K562 (cell line): ENCODE results near the gene MSH3. TPM values are rescaled to one million over a fixed set of nuclear protein-coding genes. Genes with fewer than 3 reads are reported as not detected.
A peak's percentile ranks its signal among the peaks of the same experiment; 100 is the strongest.

Experiments
- ATAC-seq: fragments of 200-7000 bp; cut with Tn5 transposase; 3 replicates; pipeline ENCODE4 v1.9.1; 2020; ENCODE audit warnings: moderate library complexity
- BruUV-seq: library from RNA; stranded (reverse); fragments of 400-500 nt; replicated peaks from 2 replicates; lab custom pipeline; 2021; lab: Mats Ljungman, UMichigan
- CTCF ChIA-PET: fragments of 300-600 bp; formaldehyde crosslinking; extraction: SDS; loops from one replicate; lab custom pipeline; 2021; ENCODE audit warnings: low intra/inter-chr PET ratio; lab: Yijun Ruan, JAX
- POLR2A ChIA-PET: fragments of 300-600, 350-650 bp; sonication (Branson Sonifier 250); formaldehyde crosslinking; extraction: SDS; loops from one replicate; lab custom pipeline; 2021; ENCODE audit warnings: antibody characterized with exemption, inconsistent platforms; lab: Yijun Ruan, JAX
- DNase-seq, 4 experiments: peaks; one replicate each; pipeline versions ENCODE4 v3.0.0 to v3.0.0-alpha.2; 2011 to 2018; ENCODE audit warnings: low spot score in 3 of 4, mixed read lengths in 3 of 4; ENCODE audit errors: extremely low read depth in 1 of 4
- FAIRE-seq: peaks from 2 replicates; lab custom pipeline; 2011; peaks lifted over from hg19 to GRCh38; lab: Jason Lieb, UNC
- H2AFZ ChIP-seq: 2 replicates; pipeline ENCODE4 v1.6.0; 2011; ENCODE audit warnings: low read depth, low read length, control low read depth, inconsistent platforms
- H3K27ac ChIP-seq: fragments of 200-600 bp; 3 replicates; pipeline ENCODE4 v1.8.0; 2011; ENCODE audit warnings: low read depth, mild to moderate bottlenecking, control low read depth, inconsistent platforms, low read length, moderate library complexity, mixed read lengths; ENCODE audit errors: extremely low read depth
- H3K27me3 ChIP-seq, 2 experiments: fragments of 300-600 bp in 1 of 2; 2 replicates in 1 of 2; 3 replicates in 1 of 2; pipeline versions ENCODE4 v1.6.0 to v1.8.0; 2011; ENCODE audit warnings: inconsistent platforms in 2 of 2, low read length in 2 of 2, mild to moderate bottlenecking in 1 of 2, mixed read lengths in 1 of 2, moderate library complexity in 1 of 2; ENCODE audit not compliant: control insufficient read depth in 2 of 2, insufficient read depth in 2 of 2
- H3K36me3 ChIP-seq: fragments of 300-600 bp; 3 replicates; pipeline ENCODE4 v1.8.0; 2011; ENCODE audit warnings: mild to moderate bottlenecking, low read length, inconsistent platforms; ENCODE audit not compliant: control insufficient read depth, insufficient read depth
- H3K4me1 ChIP-seq, 2 experiments: fragments of 200-600 bp in 1 of 2; replicated peaks in 1 of 2; 2 replicates in 1 of 2; 3 replicates in 1 of 2; pipeline versions ENCODE4 v1.5.1 to v1.8.0; 2011; ENCODE audit warnings: inconsistent platforms in 2 of 2, low read length in 2 of 2, mild to moderate bottlenecking in 1 of 2, mixed read lengths in 1 of 2, moderate library complexity in 1 of 2; ENCODE audit not compliant: control insufficient read depth in 2 of 2, insufficient read depth in 2 of 2
- H3K4me2 ChIP-seq: 2 replicates; pipeline ENCODE4 v1.6.1; 2011; ENCODE audit warnings: low read length, control low read depth, inconsistent platforms, mixed read lengths; ENCODE audit not compliant: insufficient read depth
- H3K4me3 ChIP-seq: fragments of 200-600 bp; sonication (generic), shearing (Covaris generic); 2 replicates; pipeline ENCODE4 v1.5.1; 2016; ENCODE audit warnings: control low read depth, inconsistent platforms
- H3K79me2 ChIP-seq: fragments of 200-600 bp; 3 replicates; pipeline ENCODE4 v1.8.0; 2011; ENCODE audit warnings: low read length, inconsistent platforms; ENCODE audit not compliant: control insufficient read depth, insufficient read depth
- H3K9ac ChIP-seq, 2 experiments: 2 replicates each; pipeline versions ENCODE4 v1.6.0 to v1.6.1; 2011; ENCODE audit warnings: low read depth in 2 of 2, low read length in 2 of 2, control low read depth in 1 of 2, inconsistent platforms in 1 of 2, mild to moderate bottlenecking in 1 of 2, mixed read lengths in 1 of 2; ENCODE audit not compliant: insufficient read depth in 1 of 2
- H3K9me1 ChIP-seq: one replicate; pipeline ENCODE4 v1.6.0; 2011; ENCODE audit warnings: inconsistent platforms, mild to moderate bottlenecking, low read length, moderate library complexity; ENCODE audit not compliant: control insufficient read depth, insufficient read depth
- H3K9me3 ChIP-seq: replicated peaks from 2 replicates; pipeline ENCODE4 v1.5.1; 2011; ENCODE audit warnings: low read depth, low read length, inconsistent platforms; ENCODE audit not compliant: control insufficient read depth, insufficient read depth
- H4K20me1 ChIP-seq: replicated peaks from 2 replicates; pipeline ENCODE4 v1.6.1; 2011; ENCODE audit warnings: low read length, inconsistent platforms, mixed read lengths; ENCODE audit not compliant: control insufficient read depth, insufficient read depth
- DPF2 ChIP-seq: fragments of 450-650 bp; IDR thresholded peaks from 2 replicates; pipeline ENCODE4 v1.6.1; 2016
- HCFC1 ChIP-seq: IDR thresholded peaks from 2 replicates; pipeline ENCODE4 v1.6.1; 2012; ENCODE audit warnings: low read depth, low read length, improper control_type of control experiment
- MED1 ChIP-seq: sonication (generic); formaldehyde crosslinking; IDR thresholded peaks from 2 replicates; pipeline ENCODE4 v1.8.1; 2023; ENCODE audit warnings: missing genetic modification reagents, borderline replicate concordance
- MEF2D ChIP-seq: conservative IDR thresholded peaks from 2 replicates; pipeline ENCODE4 v1.6.1; 2016; ENCODE audit warnings: low read depth, missing genetic modification characterization, missing compliant biosample characterization
- ZBTB8A ChIP-seq: fragments of 450-650 bp; IDR thresholded peaks from 2 replicates; pipeline ENCODE4 v1.6.1; 2018; ENCODE audit warnings: mild to moderate bottlenecking, moderate library complexity; ENCODE audit not compliant: partially characterized antibody
- WGBS: fragments of 100-300 bp; shearing (Covaris generic); methylation state at CpG from one replicate; pipeline ENCODE4 v1.1.6; 2016; ENCODE audit warnings: low coverage, mixed read lengths; ENCODE audit not compliant: insufficient coverage; ENCODE audit errors: missing lambda C conversion rate; 5-methylcytosine and 5-hydroxymethylcytosine counted together
- in situ Hi-C: fragments of 300-500 bp; cut with MboI; formaldehyde crosslinking; loops from 4 replicates; pipeline ENCODE4 v1.15.0; 2018; ENCODE audit warnings: inconsistent platforms, mixed read lengths
- intact Hi-C: fragments of 100-400 bp; cut with micrococcal nuclease; formaldehyde crosslinking; loops from 2 replicates; pipeline ENCODE4 v1.14.2; 2022
- polyA plus RNA-seq, 8 experiments: library from polyadenylated mRNA; depleted of rRNA in 4 of 8; stranded (reverse) in 5 of 8; unstranded in 3 of 8; fragments of >200 nt; fragmentation: Nextera tagmentation in 2 of 8; fragmentation: Illumina TruSeq in 1 of 8; extraction: Ambion mirVana in 2 of 8; extraction: Trizol in 1 of 8; gene quantifications; 2 replicates each; pipeline versions ENCODE4 v1.2.1 to v1.2.3, GENCODE V29; 2011 to 2014; ENCODE audit warnings: inconsistent platforms in 1 of 8, missing spikeins in 1 of 8
- total RNA-seq, 7 experiments: library from RNA; depleted of rRNA in 6 of 7; stranded (reverse); fragments of >200 nt in 6 of 7; fragmentation: Illumina TruSeq in 2 of 7; extraction: Trizol in 2 of 7; gene quantifications; 2 replicates each; pipeline versions ENCODE4 v1.2.1 to v1.2.3, GENCODE V29; 2011 to 2021; ENCODE audit warnings: low replicate concordance in 1 of 7
- TF ChIP-seq, protein P1 (sequence below), 2 experiments: fragments of 250-450 bp in 1 of 2; fragments of 450-650 bp in 1 of 2; sonication (Bioruptor Pico) in 1 of 2; IDR thresholded peaks; 2 replicates each; pipeline versions ENCODE4 v1.6.1 to v1.8.0; 2016 to 2021; ENCODE audit warnings: mild to moderate bottlenecking in 2 of 2, moderate library complexity in 2 of 2, missing compliant biosample characterization in 1 of 2, missing genetic modification characterization in 1 of 2
- TF ChIP-seq, protein P2 (sequence below): sonication (generic); formaldehyde crosslinking; IDR thresholded peaks from 2 replicates; pipeline ENCODE4 v1.8.0; 2023; ENCODE audit warnings: missing genetic modification reagents, mild to moderate bottlenecking, borderline replicate concordance

Gene MSH3
- total and polyA plus RNA-seq, 9 of the 15 experiments (the other 6 are each of a cell fraction or from before 2014, with no cell fraction given): 3.9 to 17.2 (median 13.2) TPM

DNA sequence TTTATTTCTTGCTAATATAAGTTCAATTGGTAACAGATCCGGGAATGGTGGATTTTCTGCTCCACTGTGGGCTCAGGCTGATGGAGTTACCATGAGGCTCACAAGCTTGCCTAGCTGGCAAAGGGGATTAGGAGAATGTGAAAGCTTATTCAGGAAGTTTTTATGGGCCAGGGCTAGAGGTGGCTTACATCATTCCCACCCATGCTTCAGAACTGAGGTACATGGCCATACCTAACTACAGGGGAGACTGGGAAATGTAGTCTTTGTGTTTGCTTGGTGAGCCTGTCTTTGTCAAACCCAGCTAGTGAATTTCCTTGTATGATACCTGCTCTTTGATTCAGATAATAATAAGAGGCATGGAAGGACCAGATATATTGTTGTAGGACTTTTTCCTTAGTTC is 106.2 kb downstream of the MSH3 start:
- peak overlapping the region; percentile 50; the same call in 1 of the 3 replicates for H3K27ac ChIP-seq
- H3K79me2 ChIP-seq: no peaks in the 10 kb centered on the region
- H3K27me3 ChIP-seq: no peaks in the 10 kb centered on the region
- TF ChIP-seq HCFC1: 0 out of 2 replicates have a peak, but pooled peaks have one; percentile 12
- no peak for TF ChIP-seq MEF2D (tag)
- H3K9me1 ChIP-seq: no peaks in the 10 kb centered on the region
- no peak for DNase-seq
- FAIRE-seq: no peak
- no peaks in the 10 kb centered on the region for H4K20me1 ChIP-seq
- no peak overlapping the region for H3K4me3 ChIP-seq
- ChIA-PET CTCF (no interaction called here), POLR2A (interaction anchor here (0.6 kb wide), 1 partner anchor 389 kb away, joined by 4 read pairs; no protein-coding TSS in a partner anchor)
- WGBS: 100% methylated on average over 1 of the region's 1 CpG
- in situ Hi-C loops (no loop called here), intact Hi-C loops (no loop called here)
- peaks cover 10% of the 10 kb centered on the region for H3K36me3 ChIP-seq
- BruUV-seq: no TSS peak
- ATAC-seq: peak; percentile 65
- H3K4me2 ChIP-seq: peak overlapping the region; percentile 21; the same call in 1 of the 2 replicates
- H3K9me3 ChIP-seq: no peaks in the 10 kb centered on the region
- H3K4me1 ChIP-seq: peaks cover 0 to 12% of the 10 kb centered on the region in 2 experiments; a peak in 3 of 5 replicates
- peak overlapping the region; percentile 73 for H2AFZ ChIP-seq
- H3K9ac ChIP-seq: no peak overlapping the region

DNA sequence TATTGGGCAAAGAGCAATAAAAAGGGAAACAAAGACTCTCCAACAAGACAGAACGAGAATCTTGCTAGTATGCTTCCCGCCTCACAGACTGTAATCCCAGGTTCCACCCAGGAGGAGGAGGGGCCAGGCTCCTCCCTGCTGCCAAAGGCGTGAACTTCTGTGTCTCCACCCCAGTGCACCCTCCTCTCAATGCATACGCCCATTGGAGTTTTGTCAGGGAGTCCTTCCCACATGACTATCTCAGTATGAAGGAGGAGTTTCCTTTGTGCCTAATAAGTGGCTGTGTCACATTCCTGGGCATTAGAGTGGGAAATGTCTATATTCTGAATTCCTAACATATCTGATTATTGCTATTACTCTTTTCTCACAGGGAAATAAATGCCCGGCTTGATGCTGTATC is 106.7 kb downstream of the MSH3 start:
- Histone ChIP-seq H3K4me1 (peaks cover 0 to 12% of the 10 kb centered on the region in 2 experiments; a peak in 3 of 5 replicates), H3K27ac (peak overlapping the region; percentile 50; the same call in 1 of the 3 replicates), H3K27me3 (no peaks in the 10 kb centered on the region), H4K20me1 (no peaks in the 10 kb centered on the region), H3K9ac (no peak overlapping the region), H3K4me2 (peak overlapping the region; percentile 21; the same call in 1 of the 2 replicates), H3K4me3 (no peak overlapping the region), H3K9me3 (no peaks in the 10 kb centered on the region), H2AFZ (peak overlapping the region; percentile 73), H3K9me1 (no peaks in the 10 kb centered on the region), H3K36me3 (peaks cover 10% of the 10 kb centered on the region), H3K79me2 (no peaks in the 10 kb centered on the region)
- DNase-seq (peak; percentile 25 to 80 (median 46)), FAIRE-seq (peak; percentile 88), ATAC-seq (peak; percentile 100)
- POLR2A ChIA-PET: no interaction called here
- 28% methylated on average over 5 of the region's 5 CpGs for WGBS
- intact Hi-C loops (no loop called here), in situ Hi-C loops (no loop called here)
- CTCF ChIA-PET: no interaction called here
- BruUV-seq: no TSS peak
- TF ChIP-seq, protein P1, sequence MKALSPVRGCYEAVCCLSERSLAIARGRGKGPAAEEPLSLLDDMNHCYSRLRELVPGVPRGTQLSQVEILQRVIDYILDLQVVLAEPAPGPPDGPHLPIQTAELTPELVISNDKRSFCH (CRISPR knock-in tag; IDR thresholded peaks at IDR 0.05): no peak
- TF ChIP-seq, protein P1 (tag; IDR thresholded peaks at IDR 0.05): no peak
- TF ChIP-seq ZBTB8A: no peak
- TF ChIP-seq, protein P2, sequence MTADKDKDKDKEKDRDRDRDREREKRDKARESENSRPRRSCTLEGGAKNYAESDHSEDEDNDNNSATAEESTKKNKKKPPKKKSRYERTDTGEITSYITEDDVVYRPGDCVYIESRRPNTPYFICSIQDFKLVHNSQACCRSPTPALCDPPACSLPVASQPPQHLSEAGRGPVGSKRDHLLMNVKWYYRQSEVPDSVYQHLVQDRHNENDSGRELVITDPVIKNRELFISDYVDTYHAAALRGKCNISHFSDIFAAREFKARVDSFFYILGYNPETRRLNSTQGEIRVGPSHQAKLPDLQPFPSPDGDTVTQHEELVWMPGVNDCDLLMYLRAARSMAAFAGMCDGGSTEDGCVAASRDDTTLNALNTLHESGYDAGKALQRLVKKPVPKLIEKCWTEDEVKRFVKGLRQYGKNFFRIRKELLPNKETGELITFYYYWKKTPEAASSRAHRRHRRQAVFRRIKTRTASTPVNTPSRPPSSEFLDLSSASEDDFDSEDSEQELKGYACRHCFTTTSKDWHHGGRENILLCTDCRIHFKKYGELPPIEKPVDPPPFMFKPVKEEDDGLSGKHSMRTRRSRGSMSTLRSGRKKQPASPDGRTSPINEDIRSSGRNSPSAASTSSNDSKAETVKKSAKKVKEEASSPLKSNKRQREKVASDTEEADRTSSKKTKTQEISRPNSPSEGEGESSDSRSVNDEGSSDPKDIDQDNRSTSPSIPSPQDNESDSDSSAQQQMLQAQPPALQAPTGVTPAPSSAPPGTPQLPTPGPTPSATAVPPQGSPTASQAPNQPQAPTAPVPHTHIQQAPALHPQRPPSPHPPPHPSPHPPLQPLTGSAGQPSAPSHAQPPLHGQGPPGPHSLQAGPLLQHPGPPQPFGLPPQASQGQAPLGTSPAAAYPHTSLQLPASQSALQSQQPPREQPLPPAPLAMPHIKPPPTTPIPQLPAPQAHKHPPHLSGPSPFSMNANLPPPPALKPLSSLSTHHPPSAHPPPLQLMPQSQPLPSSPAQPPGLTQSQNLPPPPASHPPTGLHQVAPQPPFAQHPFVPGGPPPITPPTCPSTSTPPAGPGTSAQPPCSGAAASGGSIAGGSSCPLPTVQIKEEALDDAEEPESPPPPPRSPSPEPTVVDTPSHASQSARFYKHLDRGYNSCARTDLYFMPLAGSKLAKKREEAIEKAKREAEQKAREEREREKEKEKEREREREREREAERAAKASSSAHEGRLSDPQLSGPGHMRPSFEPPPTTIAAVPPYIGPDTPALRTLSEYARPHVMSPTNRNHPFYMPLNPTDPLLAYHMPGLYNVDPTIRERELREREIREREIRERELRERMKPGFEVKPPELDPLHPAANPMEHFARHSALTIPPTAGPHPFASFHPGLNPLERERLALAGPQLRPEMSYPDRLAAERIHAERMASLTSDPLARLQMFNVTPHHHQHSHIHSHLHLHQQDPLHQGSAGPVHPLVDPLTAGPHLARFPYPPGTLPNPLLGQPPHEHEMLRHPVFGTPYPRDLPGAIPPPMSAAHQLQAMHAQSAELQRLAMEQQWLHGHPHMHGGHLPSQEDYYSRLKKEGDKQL (CRISPR knock-in tag): no peak
- TF ChIP-seq MED1 (CRISPR knock-in tag): no peak
- TF ChIP-seq DPF2: no peak
